GM20431 (cell line): ENCODE measurements around the gene PLN.

Experiments
- in situ Hi-C: fragments of 300-500 bp; cut with MseI, MboI; formaldehyde crosslinking; loops from one replicate; pipeline ENCODE4 v1.15.0; 2020; ENCODE audit warnings: low sequenced_read_pairs; ENCODE audit not compliant: unreplicated experiment

PLN gene

GRCh38 chr6:118569498-118569897 is 21.4 kb downstream of the PLN start:
- in situ Hi-C loops, result loop anchor here (25.0 kb wide), 1 partner anchor 193 kb away; no protein-coding TSS in a partner anchor

DNA sequence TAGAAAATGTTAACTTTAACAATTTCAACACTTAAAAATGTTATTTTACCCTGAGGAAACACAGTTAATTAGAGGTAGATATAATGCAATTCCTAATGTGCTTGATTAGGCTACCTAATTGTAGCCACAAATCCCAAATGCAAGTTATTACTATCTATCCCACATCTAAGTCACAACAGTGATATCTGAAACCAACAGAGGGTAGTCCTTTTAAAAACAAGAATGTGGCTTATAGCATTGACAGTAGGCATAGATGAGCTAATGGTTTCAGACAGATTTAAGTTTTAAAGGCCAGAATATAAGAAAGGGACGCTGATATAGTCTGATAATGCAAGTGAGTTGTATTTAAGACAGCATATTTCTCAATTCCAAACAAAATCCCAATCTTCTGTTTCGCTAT is 23.0 kb downstream of the PLN start:
- in situ Hi-C loops, result loop anchor here (25.0 kb wide), 1 partner anchor 191 kb away; no protein-coding TSS in a partner anchor

- in situ Hi-C loops, result loop anchor here (25.0 kb wide), 1 partner anchor 188 kb away; no protein-coding TSS in a partner anchor
Observed at GRCh38 chr6:118574051-118574865, 26.2 kb downstream of the PLN start.

DNA sequence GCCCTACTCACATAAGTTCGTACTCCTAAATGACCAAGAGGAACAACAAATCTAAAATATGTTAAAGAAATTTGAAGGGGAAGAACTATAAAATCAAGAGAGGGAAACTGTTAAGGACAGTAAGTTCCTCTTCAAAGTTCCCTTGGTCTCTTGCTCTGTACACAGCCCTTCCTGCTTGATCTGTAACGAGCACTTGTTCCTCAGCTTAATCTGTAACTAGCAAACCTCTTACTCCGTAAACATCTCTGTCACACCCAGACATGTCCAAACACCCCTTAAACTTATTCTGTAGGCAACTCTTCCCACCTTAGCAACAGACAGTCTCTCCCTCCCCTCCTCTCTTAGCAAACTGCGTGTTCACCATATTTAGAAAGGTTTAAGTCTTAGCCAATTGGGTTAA is 29.9 kb downstream of the PLN start:
- in situ Hi-C loops, result no loop called here

DNA sequence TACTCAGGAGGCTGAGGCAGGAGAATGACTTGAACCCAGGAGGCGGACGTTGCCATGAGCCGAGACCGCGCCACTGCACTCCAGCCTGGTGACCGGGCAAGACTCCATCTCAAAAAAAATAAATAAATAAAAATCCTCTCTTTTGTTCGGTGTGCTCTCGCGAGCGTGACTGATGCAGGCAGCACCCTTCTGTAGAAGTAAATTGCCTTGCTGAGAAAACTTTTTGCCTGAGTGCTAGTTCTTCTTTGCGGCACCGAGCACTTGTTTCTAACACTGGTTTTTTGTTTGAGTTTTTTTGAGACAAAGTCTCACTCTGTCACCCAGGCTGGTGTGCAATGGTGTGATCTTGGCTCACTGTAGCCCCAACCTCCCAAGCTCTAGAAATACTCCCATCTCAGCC is 30.5 kb downstream of the PLN start:
- in situ Hi-C loops, result no loop called here

GRCh38 chr6:118579786-118580185 is 31.7 kb downstream of the PLN start:
- in situ Hi-C loops, result no loop called here

GRCh38 chr6:118580585-118581419 is 32.7 kb downstream of the PLN start:
- in situ Hi-C loops, result no loop called here

DNA sequence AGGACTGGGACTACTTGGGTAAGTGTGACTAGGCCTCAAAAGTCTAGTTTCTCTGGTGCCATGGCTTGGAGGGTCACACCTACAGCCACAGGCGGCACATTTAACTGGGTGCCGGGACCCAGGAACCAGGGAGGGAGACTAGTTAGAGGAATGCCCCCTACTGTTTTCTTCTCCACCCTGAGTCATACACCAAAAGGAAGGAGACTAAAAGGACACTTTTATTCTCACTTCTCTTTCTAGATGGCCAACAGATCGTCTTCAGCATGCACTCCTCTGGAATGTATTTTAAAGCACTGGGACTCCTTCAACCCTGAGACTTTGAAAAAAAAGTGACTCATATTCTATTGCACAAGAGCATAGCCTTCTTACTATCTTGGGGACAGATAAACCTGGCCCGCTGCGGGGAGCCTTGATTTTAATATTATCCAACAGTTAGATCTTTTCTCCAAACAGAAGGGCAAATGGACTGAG is 33.4 kb downstream of the PLN start:
- in situ Hi-C loops, result no loop called here

- in situ Hi-C loops, result no loop called here
Observed at GRCh38 chr6:118584911-118585310, 36.8 kb downstream of the PLN start.

- in situ Hi-C loops, result no loop called here
Observed at GRCh38 chr6:118586746-118587485, 38.8 kb downstream of the PLN start.

- in situ Hi-C loops, result no loop called here
Observed at GRCh38 chr6:118588626-118589025, 40.5 kb downstream of the PLN start.

DNA sequence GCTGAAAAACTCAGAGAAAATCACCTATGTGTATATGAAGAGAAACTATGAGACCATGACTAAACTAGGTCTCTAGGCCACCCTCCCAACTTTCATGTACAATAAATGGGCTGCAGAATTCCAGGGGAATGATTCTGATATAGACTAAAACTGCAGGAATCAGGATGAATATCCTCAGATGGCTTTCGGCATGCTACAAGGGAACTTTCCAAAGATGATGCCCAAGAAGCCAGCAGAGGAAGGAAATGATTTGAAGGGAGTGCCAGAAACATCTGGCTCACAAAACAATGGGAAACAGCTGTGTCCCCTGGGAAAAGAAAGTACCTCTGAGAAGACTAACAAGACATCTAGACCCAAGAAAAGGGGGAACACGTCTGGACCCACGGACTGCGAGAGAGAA is 41.1 kb downstream of the PLN start:
- in situ Hi-C loops, result no loop called here

DNA sequence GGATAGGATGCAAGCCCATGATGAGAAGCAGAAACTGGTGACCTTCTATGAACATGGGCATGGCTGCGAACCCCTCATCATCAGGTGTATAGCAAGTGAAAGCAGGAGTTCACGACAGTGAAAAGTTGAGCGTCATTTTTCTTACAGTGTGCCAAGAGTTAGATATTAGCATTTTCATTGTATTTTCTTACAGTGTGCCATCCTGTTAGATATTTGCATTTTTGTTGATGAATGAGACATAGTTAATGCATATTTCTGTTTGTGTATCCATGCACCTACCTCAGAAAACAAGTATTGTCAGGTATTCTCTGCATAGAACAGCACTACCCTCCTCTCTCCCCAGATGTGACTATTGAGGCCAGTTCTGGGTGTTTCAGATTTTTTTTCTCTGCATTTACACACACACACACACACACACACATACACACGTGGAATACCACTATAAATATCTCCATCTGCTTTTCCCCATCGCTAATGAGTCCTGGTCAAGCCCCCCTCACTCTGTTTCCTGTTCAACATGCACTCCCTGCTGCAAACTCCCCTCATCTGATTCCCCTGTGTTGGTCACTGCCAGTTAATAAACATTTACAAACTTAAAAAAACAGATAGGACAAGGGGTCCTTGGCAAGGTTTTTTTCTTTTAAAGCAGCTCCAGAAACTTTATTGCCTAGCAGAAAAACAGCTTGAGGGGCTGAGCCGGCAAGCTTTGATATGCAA is 41.7 kb downstream of the PLN start:
- in situ Hi-C loops, result no loop called here

- in situ Hi-C loops, result no loop called here
Observed at GRCh38 chr6:118591897-118592296, 43.8 kb downstream of the PLN start.

- in situ Hi-C loops, result no loop called here
Observed at GRCh38 chr6:118594877-118595276, 46.8 kb downstream of the PLN start.

DNA sequence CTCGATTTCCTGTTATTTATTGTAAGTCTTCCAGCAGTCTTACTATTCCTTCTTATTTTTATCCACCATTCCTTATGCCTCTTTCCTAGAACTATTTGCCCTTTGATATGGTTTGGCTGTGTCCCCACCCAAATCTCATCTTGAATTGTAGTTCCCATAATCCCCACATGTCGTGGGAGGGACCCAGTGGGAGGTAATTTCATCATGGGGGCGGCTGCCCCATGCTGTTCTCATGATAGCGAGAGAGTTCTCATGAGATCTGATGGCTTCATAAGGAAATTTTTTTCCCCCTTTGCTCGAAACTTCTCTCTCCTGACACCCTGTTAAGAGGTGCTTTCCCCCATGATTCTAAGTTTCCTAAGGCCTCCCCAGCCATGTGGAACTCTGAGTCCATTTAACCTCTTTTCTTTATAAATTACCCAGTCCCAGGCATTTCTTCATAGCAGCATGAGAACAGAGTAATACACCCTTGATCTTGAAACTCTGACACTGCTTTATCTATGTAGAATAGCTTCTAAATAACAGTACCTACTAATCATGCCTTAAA is 48.8 kb downstream of the PLN start:
- in situ Hi-C loops, result no loop called here

- in situ Hi-C loops, result no loop called here
Observed at GRCh38 chr6:118597636-118598035, 49.5 kb downstream of the PLN start.

DNA sequence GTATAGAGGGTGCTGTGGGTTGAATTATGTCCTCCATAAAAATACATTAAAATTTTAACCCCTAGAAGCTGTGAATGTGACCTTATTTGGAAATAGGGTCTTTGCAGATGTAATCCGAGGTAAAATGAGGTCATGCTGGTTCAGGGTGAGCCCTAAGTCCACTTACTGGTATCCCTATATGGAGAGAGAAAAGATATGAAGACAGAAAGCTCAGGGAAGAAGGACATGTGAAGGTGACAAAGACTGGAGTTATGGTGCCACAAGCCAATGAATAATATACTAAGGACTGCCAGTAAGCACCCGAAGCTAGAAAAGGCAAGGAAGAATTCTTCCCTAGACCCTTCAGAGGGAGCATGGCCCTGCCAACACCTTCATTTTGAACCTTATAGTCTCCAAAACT is 50.2 kb downstream of the PLN start:
- in situ Hi-C loops, result no loop called here

GRCh38 chr6:118602300-118602699 is 54.2 kb downstream of the PLN start:
- in situ Hi-C loops, result no loop called here
